Pancreas (tissue), 10 donors: Measurements from ENCODE around the gene NOS1AP. TPM values are rescaled to one million over a fixed set of nuclear protein-coding genes. Genes with fewer than 3 reads are reported as not detected.
A peak's percentile ranks its signal among the peaks of the same experiment; 100 is the strongest.

ENCODE experiments used
- ATAC-seq, 4 donors: fragments of 200-7000 bp; cut with Tn5 transposase; one replicate each; pipeline versions ENCODE4 v1.8.0 to v1.9.1; 2020; ENCODE audit warnings: mild to moderate bottlenecking in 4 of 4, moderate library complexity in 4 of 4
- DNase-seq, 6 donors: peaks; one replicate each; pipeline ENCODE4 v3.0.0-alpha.2; 2020
- FAIRE-seq: peaks from 2 replicates; lab custom pipeline; 2012; peaks lifted over from hg19 to GRCh38; lab: Jason Lieb, UNC
- H3K27ac ChIP-seq, 4 donors: fragments of 200-600 bp; sonication (generic); 1 replicate in 3 of 4; 2 replicates in 1 of 4; pipeline versions ENCODE4 v1.5.0 to v1.8.0; 2020
- H3K27me3 ChIP-seq, 4 donors: fragments of 200-600 bp; one replicate each; pipeline ENCODE4 v1.8.0; 2021
- H3K36me3 ChIP-seq, 3 donors: fragments of 200-600 bp; sonication (generic) in 1 of 3; one replicate each; pipeline versions ENCODE4 v1.5.0 to v1.8.0; 2020 to 2021
- H3K4me1 ChIP-seq, 3 donors: fragments of 200-600 bp; one replicate each; pipeline ENCODE4 v1.8.0; 2021
- H3K4me3 ChIP-seq, 4 donors: fragments of 200-600 bp; sonication (generic) in 2 of 4; one replicate each; pipeline versions ENCODE4 v1.5.0 to v1.8.0; 2020 to 2021
- H3K9me3 ChIP-seq, 4 donors: fragments of 200-600 bp; one replicate each; pipeline ENCODE4 v1.8.0; 2021
- WGBS, 2 donors: extraction: QIAGEN DNeasy Blood & Tissue Kit; methylation state at CpG; one replicate each; pipeline ENCODE4 v1.1.7; 2013; 5-methylcytosine and 5-hydroxymethylcytosine counted together
- intact Hi-C, 3 donors: fragments of 100-400 bp; cut with DNase I; formaldehyde crosslinking; loops; one replicate each; pipeline versions ENCODE4 v1.11.1 to v1.14.2; 2022
- polyA plus RNA-seq, 2 donors: library from polyadenylated mRNA; stranded (reverse); fragments of 200-250 nt; gene quantifications; one replicate each; pipeline ENCODE4 v1.2.3, GENCODE V29; 2013
- total RNA-seq, 6 donors: library from RNA; stranded (reverse); fragmentation: NEBNext Ultra II Directional in 4 of 6; extraction: Animal tissue kit (Norgen Biotek cat#: 25700) in 4 of 6; gene quantifications; one replicate each; pipeline versions ENCODE4 v1.2.1 to v1.2.4, GENCODE V29; 2021 to 2023
- TF ChIP-seq, protein P1 (sequence below), 4 donors: fragments of 200-600 bp; sonication (generic) in 3 of 4; IDR thresholded peaks; one replicate each; pipeline versions ENCODE4 v1.5.0 to v1.8.0; 2021; ENCODE audit warnings: antibody characterized with exemption in 4 of 4
- donor health status: healthy with polysubstance abuse.
- donor health status: DM: no; HTN: no; CAD: no; lungs with moderate emphysema.
- donor health status: DM: no; HTN: no; CAD: no.
- donor health status: control.
- donor health status: control.
- donor health status: Bipolar disorder and iron deficiency.
- donor health status: DM: yes; HTN: yes; CAD: no.
- donor health status: DM: no; HTN: no; CAD: no.
- donor health status: DM: no; HTN: no; CAD: no.
- donor health status: DM: yes; HTN: yes; CAD: no.

NOS1AP gene
- total and polyA plus RNA-seq, 8 donors = 0.40 to 2.8 (median 1.7) TPM

DNA sequence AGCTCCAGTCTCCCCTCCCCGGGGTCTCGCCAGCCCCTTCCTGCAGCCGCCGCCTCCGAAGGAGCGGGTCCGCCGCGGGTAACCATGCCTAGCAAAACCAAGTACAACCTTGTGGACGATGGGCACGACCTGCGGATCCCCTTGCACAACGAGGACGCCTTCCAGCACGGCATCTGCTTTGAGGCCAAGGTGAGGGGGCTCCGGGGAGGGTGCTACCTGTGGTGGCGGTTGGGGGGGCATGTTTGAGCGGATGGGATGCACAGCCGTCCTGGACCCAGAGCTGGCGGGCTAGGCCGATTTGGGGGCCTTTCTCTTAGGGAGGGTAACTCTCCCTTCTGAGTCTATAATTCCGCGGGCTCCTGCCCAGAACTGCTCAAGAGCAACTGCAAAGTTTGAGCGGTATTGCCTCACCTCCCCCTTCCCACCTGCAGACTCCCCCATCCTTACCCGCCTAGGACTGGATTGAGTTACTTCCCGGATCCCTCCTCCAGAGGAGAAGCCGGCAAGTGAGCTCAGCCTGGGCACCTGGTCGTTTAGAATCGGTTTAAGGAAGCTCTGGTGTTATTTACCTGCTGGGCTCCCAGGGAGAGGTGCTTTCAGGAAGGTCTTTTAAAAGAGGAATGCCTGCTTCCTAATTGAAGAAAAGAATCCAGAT lies 730 bp downstream of the NOS1AP start:
- peak; percentile 30 to 78 (median 62) for ATAC-seq
- Histone ChIP-seq H3K4me1 (peaks cover 0 to 9% (median 3%) of the 10 kb centered on the region in 3 donors), H3K4me3 (peak overlapping the region; percentile 69 to 82 (median 75)), H3K27me3 (no peaks in the 10 kb centered on the region), H3K36me3 (no peaks in the 10 kb centered on the region), H3K27ac (peak overlapping the region in 3 of 4 donors; percentile 68 to 81 (median 80)), H3K9me3 (no peaks in the 10 kb centered on the region)
- FAIRE-seq = no peak
- TF ChIP-seq, protein P1, sequence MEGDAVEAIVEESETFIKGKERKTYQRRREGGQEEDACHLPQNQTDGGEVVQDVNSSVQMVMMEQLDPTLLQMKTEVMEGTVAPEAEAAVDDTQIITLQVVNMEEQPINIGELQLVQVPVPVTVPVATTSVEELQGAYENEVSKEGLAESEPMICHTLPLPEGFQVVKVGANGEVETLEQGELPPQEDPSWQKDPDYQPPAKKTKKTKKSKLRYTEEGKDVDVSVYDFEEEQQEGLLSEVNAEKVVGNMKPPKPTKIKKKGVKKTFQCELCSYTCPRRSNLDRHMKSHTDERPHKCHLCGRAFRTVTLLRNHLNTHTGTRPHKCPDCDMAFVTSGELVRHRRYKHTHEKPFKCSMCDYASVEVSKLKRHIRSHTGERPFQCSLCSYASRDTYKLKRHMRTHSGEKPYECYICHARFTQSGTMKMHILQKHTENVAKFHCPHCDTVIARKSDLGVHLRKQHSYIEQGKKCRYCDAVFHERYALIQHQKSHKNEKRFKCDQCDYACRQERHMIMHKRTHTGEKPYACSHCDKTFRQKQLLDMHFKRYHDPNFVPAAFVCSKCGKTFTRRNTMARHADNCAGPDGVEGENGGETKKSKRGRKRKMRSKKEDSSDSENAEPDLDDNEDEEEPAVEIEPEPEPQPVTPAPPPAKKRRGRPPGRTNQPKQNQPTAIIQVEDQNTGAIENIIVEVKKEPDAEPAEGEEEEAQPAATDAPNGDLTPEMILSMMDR (IDR thresholded peaks at IDR 0.05) = no peak
- WGBS, 2 donors = 0 to 1% methylated on average over 29 of the region's 29 CpGs
- intact Hi-C loops = no loop called here
- peak in 5 of 6 donors; percentile 40 to 81 (median 48) for DNase-seq

DNA sequence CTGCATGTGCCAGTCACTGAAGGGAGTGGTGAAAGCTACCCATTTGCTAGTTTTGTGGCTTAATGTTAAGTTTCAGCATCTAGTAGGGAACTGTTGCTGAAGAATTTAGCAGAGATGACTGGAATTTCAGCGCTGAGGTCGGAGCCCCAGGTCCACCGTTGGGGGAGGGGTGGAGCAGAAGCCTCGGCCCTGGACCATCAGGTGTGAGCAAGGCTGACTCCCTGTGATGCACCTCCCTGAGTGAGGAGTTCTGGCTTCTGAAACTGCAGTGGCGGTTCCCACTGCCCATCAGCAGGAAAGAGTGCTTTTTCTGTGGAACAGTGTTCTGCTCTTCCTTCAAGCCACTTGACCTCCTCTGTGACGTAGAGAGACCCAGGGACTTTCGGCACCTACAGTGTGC lies 1.3 kb downstream of the NOS1AP start:
- Histone ChIP-seq H3K9me3 (no peaks in the 10 kb centered on the region), H3K36me3 (no peaks in the 10 kb centered on the region), H3K27me3 (no peaks in the 10 kb centered on the region), H3K4me1 (peaks cover 0 to 9% (median 3%) of the 10 kb centered on the region in 3 donors), H3K27ac (peak overlapping the region in 1 of 4 donors; percentile 80), H3K4me3 (peak overlapping the region in 3 of 4 donors; percentile 74 to 82 (median 76))
- TF ChIP-seq, protein P1 (IDR thresholded peaks at IDR 0.05) = no peak
- DNase-seq = peak in 3 of 6 donors; percentile 18 to 35 (median 20)
- intact Hi-C loops = no loop called here
- FAIRE-seq = no peak
- 27 to 29% methylated on average over 7 of the region's 7 CpGs for WGBS, 2 donors
- ATAC-seq = peak in 1 of 4 donors; percentile 8

DNA sequence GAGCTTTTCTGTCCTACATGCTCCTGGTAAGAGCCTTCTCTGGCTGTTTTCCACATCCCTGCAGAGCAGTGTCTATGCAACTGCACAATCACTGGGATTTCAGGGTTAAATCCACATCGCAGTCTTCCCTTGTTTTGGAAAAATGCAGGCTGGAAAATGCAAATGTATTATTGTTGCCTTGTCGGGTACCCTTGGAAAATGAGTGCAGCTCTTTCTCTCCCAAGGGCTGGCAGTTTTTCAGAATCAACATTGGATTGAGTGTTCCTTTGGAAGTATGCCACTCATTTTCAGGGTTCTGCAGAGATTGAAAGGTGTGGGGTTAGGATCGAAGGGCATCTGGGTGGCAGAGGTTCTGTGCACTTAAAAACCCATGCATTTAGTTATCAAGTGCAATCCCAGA lies 3.2 kb downstream of the NOS1AP start:
- TF ChIP-seq, protein P1 (IDR thresholded peaks at IDR 0.05) = no peak
- Histone ChIP-seq H3K27ac (no peak overlapping the region), H3K4me1 (peaks cover 0 to 9% (median 3%) of the 10 kb centered on the region in 3 donors), H3K36me3 (no peaks in the 10 kb centered on the region), H3K9me3 (no peaks in the 10 kb centered on the region), H3K4me3 (no peak overlapping the region), H3K27me3 (no peaks in the 10 kb centered on the region)
- WGBS, 2 donors = 9 to 11% methylated on average over 3 of the region's 3 CpGs
- ATAC-seq (no peak), FAIRE-seq (no peak), DNase-seq (no peak)
- intact Hi-C loops = no loop called here

DNA sequence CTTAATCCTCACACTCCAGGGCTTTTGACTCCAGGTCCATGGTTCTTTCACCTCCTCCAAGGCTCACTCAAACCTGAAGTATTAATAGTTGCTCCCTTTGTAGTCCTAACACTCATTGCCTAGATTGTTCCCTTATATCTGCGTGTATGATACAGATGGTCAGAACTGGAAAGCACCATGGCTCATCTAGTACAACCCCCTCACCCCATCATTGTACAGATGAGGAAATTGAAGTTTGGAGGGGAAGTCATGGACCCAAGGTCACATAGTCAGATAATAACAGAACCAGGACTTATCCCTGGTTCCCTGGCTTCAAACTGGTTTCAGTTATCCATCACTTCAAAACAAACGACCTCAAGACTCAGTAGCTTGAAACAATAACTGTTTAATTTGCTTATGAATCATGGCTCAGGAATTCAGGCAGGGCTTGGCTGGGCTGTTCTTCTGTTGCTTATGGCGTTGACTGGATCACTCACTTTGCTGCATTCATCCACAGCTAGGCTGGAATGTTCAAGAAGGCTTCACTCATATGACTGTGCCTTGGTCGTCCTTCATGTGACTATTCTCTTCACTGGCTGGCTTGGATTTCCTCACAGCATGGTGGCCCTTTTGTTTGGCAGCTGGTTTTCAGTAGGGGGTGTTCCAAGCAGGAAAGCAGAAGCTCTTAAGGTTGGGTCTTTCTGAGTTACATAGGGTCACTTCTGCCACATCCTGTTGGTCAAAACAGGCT lies 5.0 kb downstream of the NOS1AP start:
- no peak overlapping the region for H3K27ac ChIP-seq
- no peak overlapping the region for H3K4me3 ChIP-seq
- ATAC-seq (no peak), FAIRE-seq (no peak), DNase-seq (no peak)
- TF ChIP-seq, protein P1 (IDR thresholded peaks at IDR 0.05) = no peak
- H3K9me3 ChIP-seq = no peaks in the 10 kb centered on the region
- H3K27me3 ChIP-seq = no peaks in the 10 kb centered on the region
- H3K4me1 ChIP-seq = peaks cover 0 to 9% (median 0%) of the 10 kb centered on the region in 3 donors
- H3K36me3 ChIP-seq = no peaks in the 10 kb centered on the region
- intact Hi-C loops = no loop called here
- WGBS, 2 donors = 81 to 84% methylated on average over 4 of the region's 4 CpGs
